PC-9 (cell line): ENCODE measurements around the gene SBNO2.

ENCODE experiments used
- EZH2 ChIP-seq: fragments of 200-600 bp; sonication (generic); IDR thresholded peaks from 2 replicates; pipeline ENCODE4 v1.8.0; 2017; ENCODE audit warnings: antibody characterized with exemption, low read depth
- TF ChIP-seq, protein P1 (sequence below): fragments of 200-600 bp; sonication (generic); conservative IDR thresholded peaks from 2 replicates; pipeline ENCODE4 v1.6.1; 2017; ENCODE audit warnings: mixed run types, antibody characterized with exemption, mild to moderate bottlenecking, moderate library complexity

DNA sequence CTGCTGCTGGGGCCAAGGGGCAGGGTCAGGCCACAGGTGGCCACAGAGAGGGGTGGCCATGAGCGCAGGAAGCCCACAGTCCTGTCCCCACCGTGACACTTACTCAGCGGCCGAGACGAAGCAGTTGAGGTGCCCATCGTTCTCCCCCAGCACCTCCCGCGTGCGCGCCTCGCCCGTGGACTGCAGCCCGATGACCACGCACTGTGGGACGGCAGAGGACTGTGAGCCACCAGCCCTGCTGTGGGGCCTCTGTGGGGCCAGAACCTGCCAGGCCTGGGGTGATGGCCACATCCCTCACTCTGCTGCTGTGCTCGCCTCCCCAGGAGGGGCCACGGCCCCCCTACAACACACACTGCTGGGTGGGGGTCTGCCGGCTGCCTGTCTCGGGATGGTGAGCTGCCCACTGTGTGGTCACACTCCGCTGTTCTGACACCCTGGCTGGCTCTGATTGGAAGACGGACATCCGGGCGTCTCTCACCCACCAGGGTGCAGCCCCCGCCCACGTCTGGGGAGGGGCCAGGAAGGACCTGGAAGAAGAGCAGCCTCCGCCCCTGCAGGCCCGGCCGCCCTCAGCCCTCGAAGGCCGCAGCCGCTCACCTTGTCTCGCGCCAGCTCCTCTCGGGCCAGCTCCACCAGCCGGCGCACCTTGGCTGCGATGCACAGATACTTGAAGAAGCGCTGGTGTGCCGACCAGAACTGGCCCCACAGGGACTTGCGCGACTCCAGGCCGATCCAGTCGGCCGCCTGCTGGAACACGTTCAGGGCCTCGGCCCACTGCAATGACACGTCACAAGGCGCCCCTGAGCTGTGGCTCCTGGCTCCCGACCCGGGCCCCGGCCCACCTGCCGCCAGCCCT is 57.1 kb downstream of the SBNO2 start:
- TF ChIP-seq EZH2 = no peak
- TF ChIP-seq, protein P1, sequence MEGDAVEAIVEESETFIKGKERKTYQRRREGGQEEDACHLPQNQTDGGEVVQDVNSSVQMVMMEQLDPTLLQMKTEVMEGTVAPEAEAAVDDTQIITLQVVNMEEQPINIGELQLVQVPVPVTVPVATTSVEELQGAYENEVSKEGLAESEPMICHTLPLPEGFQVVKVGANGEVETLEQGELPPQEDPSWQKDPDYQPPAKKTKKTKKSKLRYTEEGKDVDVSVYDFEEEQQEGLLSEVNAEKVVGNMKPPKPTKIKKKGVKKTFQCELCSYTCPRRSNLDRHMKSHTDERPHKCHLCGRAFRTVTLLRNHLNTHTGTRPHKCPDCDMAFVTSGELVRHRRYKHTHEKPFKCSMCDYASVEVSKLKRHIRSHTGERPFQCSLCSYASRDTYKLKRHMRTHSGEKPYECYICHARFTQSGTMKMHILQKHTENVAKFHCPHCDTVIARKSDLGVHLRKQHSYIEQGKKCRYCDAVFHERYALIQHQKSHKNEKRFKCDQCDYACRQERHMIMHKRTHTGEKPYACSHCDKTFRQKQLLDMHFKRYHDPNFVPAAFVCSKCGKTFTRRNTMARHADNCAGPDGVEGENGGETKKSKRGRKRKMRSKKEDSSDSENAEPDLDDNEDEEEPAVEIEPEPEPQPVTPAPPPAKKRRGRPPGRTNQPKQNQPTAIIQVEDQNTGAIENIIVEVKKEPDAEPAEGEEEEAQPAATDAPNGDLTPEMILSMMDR = no peak
